ENCODE data around the gene CBX6.

DNA sequence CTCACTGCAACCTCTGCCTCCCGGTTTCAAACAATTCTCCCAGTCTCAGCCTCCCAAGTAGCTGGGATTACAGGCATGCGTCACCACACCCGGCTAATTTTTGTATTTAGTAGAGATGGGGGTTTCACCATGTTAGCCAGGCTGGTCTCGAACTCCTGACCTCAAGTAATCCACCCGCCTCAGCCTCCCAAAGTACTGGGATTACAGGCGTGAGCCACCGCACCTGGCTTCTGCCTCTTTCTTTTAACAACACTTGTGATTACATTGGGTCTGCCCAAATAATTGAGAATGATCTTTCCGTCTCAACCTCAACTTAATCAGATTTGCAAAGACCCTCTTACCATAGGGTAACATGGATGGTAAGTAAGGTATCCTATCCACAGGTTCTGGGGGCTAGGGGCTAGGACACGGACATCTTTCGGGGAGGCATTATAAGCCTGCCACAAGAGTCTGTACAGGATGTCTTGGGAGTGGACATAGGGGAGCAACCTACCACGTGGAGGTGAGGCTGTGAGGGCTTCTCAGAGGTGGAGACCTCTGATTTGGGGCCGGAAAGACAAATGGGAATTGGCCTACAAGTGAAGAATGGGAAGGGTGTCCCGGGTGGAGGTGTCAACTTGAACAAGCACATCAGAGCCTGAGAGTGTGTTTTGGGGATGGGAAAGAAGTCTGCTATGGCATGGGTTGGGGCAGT is 2.7 kb upstream of the CBX6 start:
- TF ChIP-seq, protein P1, sequence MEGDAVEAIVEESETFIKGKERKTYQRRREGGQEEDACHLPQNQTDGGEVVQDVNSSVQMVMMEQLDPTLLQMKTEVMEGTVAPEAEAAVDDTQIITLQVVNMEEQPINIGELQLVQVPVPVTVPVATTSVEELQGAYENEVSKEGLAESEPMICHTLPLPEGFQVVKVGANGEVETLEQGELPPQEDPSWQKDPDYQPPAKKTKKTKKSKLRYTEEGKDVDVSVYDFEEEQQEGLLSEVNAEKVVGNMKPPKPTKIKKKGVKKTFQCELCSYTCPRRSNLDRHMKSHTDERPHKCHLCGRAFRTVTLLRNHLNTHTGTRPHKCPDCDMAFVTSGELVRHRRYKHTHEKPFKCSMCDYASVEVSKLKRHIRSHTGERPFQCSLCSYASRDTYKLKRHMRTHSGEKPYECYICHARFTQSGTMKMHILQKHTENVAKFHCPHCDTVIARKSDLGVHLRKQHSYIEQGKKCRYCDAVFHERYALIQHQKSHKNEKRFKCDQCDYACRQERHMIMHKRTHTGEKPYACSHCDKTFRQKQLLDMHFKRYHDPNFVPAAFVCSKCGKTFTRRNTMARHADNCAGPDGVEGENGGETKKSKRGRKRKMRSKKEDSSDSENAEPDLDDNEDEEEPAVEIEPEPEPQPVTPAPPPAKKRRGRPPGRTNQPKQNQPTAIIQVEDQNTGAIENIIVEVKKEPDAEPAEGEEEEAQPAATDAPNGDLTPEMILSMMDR (conservative IDR thresholded peaks at IDR 0.05), result no peak
- no peak for TF ChIP-seq EZH2 (IDR thresholded peaks at IDR 0.05; ENCODE audit: low read depth)
